Stomach (tissue), 9 donors: Measurements from ENCODE around the gene LHFPL3. TPM values are rescaled to one million over a fixed set of nuclear protein-coding genes. Genes with fewer than 3 reads are reported as not detected.

ENCODE experiments used
- DNase-seq, 2 donors: peaks; one replicate each; pipeline versions ENCODE4 v3.0.0 to v3.0.0-alpha.2; 2013 to 2019
- H3K27ac ChIP-seq, 5 donors: fragments of 200-600 bp in 4 of 5; sonication (generic) in 4 of 5; one replicate each; pipeline ENCODE4 v1.5.1; 2013 to 2019; ENCODE audit warnings: mild to moderate bottlenecking in 1 of 5, moderate library complexity in 1 of 5
- H3K27me3 ChIP-seq, 3 donors: fragments of 200-600 bp; sonication (generic); one replicate each; pipeline ENCODE4 v1.5.1; 2017 to 2019; ENCODE audit warnings: mixed run types in 1 of 3
- H3K36me3 ChIP-seq, 4 donors: fragments of 200-600 bp; sonication (generic); 1 replicate in 3 of 4; 2 replicates in 1 of 4; pipeline ENCODE4 v1.5.1; 2016 to 2019
- H3K4me1 ChIP-seq, 4 donors: fragments of 200-600 bp; sonication (generic); one replicate each; pipeline ENCODE4 v1.5.1; 2016 to 2019
- H3K4me3 ChIP-seq, 4 donors: fragments of 200-600 bp; sonication (generic) in 3 of 4; one replicate each; pipeline ENCODE4 v1.5.1; 2016 to 2019; ENCODE audit warnings: mild to moderate bottlenecking in 1 of 4
- H3K9me3 ChIP-seq, 4 donors: fragments of 200-600 bp; sonication (generic); one replicate each; pipeline ENCODE4 v1.5.1; 2016 to 2019
- CTCF ChIP-seq, 7 experiments: fragments of 450-650 bp in 4 of 7; fragments of 200-600 bp in 3 of 7; sonication (generic) in 3 of 7; IDR thresholded peaks; one replicate each; pipeline ENCODE4 v1.5.1; 2016 to 2019; ENCODE audit warnings: antibody characterized with exemption in 7 of 7, control low read depth in 2 of 7, mild to moderate bottlenecking in 1 of 7
- EP300 ChIP-seq: sonication (generic); formaldehyde crosslinking; IDR thresholded peaks from one replicate; pipeline ENCODE4 v1.6.1; 2017; ENCODE audit warnings: antibody characterized with exemption
- POLR2A ChIP-seq, 4 donors: fragments of 450-650 bp; IDR thresholded peaks; one replicate each; pipeline ENCODE4 v1.6.1; 2016; ENCODE audit warnings: antibody characterized with exemption in 4 of 4, control low read depth in 2 of 4, mild to moderate bottlenecking in 1 of 4, moderate library complexity in 1 of 4
- POLR2AphosphoS5 ChIP-seq, 3 donors: sonication (generic); formaldehyde crosslinking; IDR thresholded peaks; one replicate each; pipeline ENCODE4 v1.6.1; 2016; ENCODE audit warnings: antibody characterized with exemption in 3 of 3
- WGBS, 5 donors: extraction: QIAGEN DNeasy Blood & Tissue Kit in 3 of 5; methylation state at CpG; one replicate each; pipeline versions ENCODE4 v1.1.5 to v1.1.7; 2013 to 2018; 5-methylcytosine and 5-hydroxymethylcytosine counted together
- intact Hi-C: fragments of 100-400 bp; cut with DNase I; formaldehyde crosslinking; loops from one replicate; pipeline ENCODE4 v1.15.1; 2023; ENCODE audit warnings: low total_unique reads
- polyA plus RNA-seq, 3 donors: library from polyadenylated mRNA; stranded (reverse); fragments of 200-250 nt; gene quantifications; one replicate each; pipeline ENCODE4 v1.2.3, GENCODE V29; 2013
- total RNA-seq, 5 donors: library from RNA; depleted of rRNA; stranded (reverse); fragments of >200 nt; gene quantifications; one replicate each; pipeline versions ENCODE4 v1.1.0 to v1.2.3, GENCODE V29; 2014 to 2016
- donor health status: healthy with polysubstance abuse.
- donor health status: Bipolar disorder and iron deficiency.
- donor health status: healthy.

The LHFPL3 gene
- total and polyA plus RNA-seq, 8 donors = 0.55 TPM; not detected in 7

DNA sequence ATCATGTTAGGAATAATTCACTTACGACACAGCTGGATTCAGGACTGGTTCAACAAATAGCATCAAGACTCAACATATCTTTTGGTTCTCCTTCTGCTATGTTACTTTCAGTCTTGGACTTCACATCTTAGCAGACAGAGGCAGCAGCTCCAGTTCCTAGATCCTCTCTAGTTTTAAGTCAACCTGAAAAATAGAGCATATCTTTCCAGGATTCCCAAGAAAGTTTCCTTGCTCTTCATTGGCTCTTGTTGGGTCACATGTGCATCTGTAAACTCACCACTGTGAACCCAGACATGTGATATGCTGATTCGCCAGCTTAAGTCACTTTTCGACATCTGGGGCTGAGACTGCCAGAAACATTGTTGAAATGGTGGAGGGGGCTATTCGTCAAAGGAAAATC lies 475.5 kb downstream of the LHFPL3 start:
- Histone ChIP-seq H3K9me3 (no peaks in the 10 kb centered on the region), H3K4me3 (no peak overlapping the region), H3K36me3 (no peaks in the 10 kb centered on the region), H3K27me3 (no peaks in the 10 kb centered on the region), H3K27ac (no peak overlapping the region), H3K4me1 (no peaks in the 10 kb centered on the region)
- TF ChIP-seq CTCF (IDR thresholded peaks at IDR 0.05) = no peak
- no peak for TF ChIP-seq POLR2A (IDR thresholded peaks at IDR 0.05)
- TF ChIP-seq POLR2AphosphoS5 (IDR thresholded peaks at IDR 0.05) = no peak
- no peak for TF ChIP-seq EP300
- intact Hi-C loops = no loop called here
- no peak for DNase-seq
- 75 to 92% (median 89%) methylated on average over 4 of the region's 4 CpGs for WGBS, 5 donors

DNA sequence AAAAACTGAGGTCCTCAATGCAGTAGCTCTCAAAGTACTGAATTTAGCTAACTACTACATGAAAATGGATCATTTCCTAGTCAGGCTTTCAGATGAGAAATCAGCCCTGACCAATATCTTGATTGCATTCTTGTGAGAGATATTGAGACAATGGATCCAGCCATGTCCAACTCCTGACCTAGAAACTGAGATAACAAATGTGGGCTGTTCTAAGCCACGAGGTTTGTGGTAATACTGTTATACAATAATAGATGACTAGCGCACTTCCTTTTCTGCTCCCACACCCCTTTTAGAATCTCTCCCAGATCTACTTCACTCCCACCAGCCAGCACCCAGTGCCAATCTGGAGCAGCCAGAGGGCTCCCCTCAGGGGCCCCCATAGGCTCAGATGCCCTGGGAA lies 476.3 kb downstream of the LHFPL3 start:
- Histone ChIP-seq H3K36me3 (no peaks in the 10 kb centered on the region), H3K4me3 (no peak overlapping the region), H3K27me3 (no peaks in the 10 kb centered on the region), H3K4me1 (no peaks in the 10 kb centered on the region), H3K9me3 (no peaks in the 10 kb centered on the region), H3K27ac (no peak overlapping the region)
- TF ChIP-seq POLR2AphosphoS5 (IDR thresholded peaks at IDR 0.05) (no peak), POLR2A (IDR thresholded peaks at IDR 0.05) (no peak), EP300 (no peak), CTCF (IDR thresholded peaks at IDR 0.05) (no peak)
- no peak for DNase-seq
- WGBS, 5 donors = 42 to 64% (median 53%) methylated on average over 2 of the region's 2 CpGs
- intact Hi-C loops = no loop called here

DNA sequence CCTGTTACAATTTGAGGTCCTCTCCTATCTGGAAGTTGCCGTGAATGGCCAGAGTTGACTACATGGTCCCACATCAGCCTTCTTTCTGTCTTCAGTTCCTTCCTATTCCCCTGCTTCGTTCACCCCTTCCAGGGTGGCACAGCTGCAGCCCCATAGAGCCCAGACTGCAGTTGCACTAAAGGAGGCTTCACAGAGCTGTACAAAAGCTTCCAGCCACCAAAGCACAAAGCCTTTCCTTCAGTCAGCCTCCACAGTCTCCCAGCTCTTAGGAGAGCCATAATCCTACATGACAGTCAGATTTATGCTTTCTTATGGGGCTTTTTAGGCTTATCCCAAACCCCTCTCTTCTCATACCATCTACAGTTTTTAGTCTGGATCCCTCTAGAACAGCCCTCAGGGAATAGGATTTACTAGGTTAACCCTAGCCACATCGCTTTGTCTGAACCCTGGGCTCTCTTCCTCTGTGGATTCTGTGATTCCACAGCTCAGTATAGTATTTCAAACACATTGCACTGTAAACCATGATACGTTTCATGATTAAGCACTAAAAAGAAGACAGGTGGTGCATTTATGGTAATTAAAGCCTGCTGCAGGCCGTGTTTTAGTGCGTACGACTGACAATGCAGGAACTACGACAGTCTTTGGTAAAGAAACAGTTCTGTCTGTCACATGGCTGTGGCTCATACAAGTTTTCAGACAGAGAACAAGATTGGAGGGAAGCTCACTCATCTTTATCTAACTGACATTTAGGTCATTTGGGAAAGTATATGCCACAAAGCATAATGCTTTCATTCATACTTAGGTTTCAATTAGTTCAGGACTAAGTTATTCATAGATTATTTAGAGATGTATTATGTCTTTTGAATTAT lies 477.3 kb downstream of the LHFPL3 start:
- no peak overlapping the region for H3K4me3 ChIP-seq
- H3K36me3 ChIP-seq = no peaks in the 10 kb centered on the region
- DNase-seq = no peak
- TF ChIP-seq CTCF (IDR thresholded peaks at IDR 0.05) = no peak
- no peak for TF ChIP-seq POLR2A (IDR thresholded peaks at IDR 0.05)
- no peak for TF ChIP-seq POLR2AphosphoS5 (IDR thresholded peaks at IDR 0.05)
- TF ChIP-seq EP300 = no peak
- no peaks in the 10 kb centered on the region for H3K4me1 ChIP-seq
- 71 to 77% (median 74%) methylated on average over 8 of the region's 8 CpGs for WGBS, 5 donors
- no peaks in the 10 kb centered on the region for H3K9me3 ChIP-seq
- intact Hi-C loops = no loop called here
- H3K27me3 ChIP-seq = no peaks in the 10 kb centered on the region
- no peak overlapping the region for H3K27ac ChIP-seq

- 48 to 66% (median 54%) methylated on average over 6 of the region's 6 CpGs for WGBS, 5 donors
- no peaks in the 10 kb centered on the region for H3K9me3 ChIP-seq
Observed at GRCh38 chr7:104807671-104808070, 479.3 kb downstream of the LHFPL3 start.

More at GRCh38 chr7:104807671-104808070, 479.3 kb downstream of the LHFPL3 start:
- Histone ChIP-seq H3K4me1 (no peaks in the 10 kb centered on the region), H3K4me3 (no peak overlapping the region), H3K27me3 (no peaks in the 10 kb centered on the region), H3K36me3 (no peaks in the 10 kb centered on the region), H3K27ac (no peak overlapping the region)
- intact Hi-C loops = no loop called here
- TF ChIP-seq EP300 (no peak), POLR2AphosphoS5 (IDR thresholded peaks at IDR 0.05) (no peak), POLR2A (IDR thresholded peaks at IDR 0.05) (no peak), CTCF (IDR thresholded peaks at IDR 0.05) (no peak)
- DNase-seq = no peak
